NCI-H2107 treated with DMSO at 0.1 percent for 48 hours (cell line): ENCODE results near the gene SIL1.
A peak's percentile ranks its signal among the peaks of the same experiment; 100 is the strongest.
"Not testable (repeated sequence)": the region's sequence is repeated elsewhere in the genome, so short reads cannot be mapped to it uniquely, and the experiment has no call there.

Experiments used
- DNase-seq: peaks from one replicate; lab custom pipeline; 2025; ENCODE audit not compliant: unreplicated experiment; lab: John Stamatoyannopoulos, UW

Gene SIL1

GRCh38 chr5:139197710-139198669 lies at the start of gene SIL1:
Gene SIL1, minus strand, starts transcription at chr5:139198368. Its CDS starts 70,525 bp downstream, at chr5:139127843.
- DNase-seq = peak; percentile 58

GRCh38 chr5:139246394-139246793 lies 48.2 kb upstream of the SIL1 start:
- DNase-seq = no peak

GRCh38 chr5:139245637-139246339 lies 47.6 kb upstream of the SIL1 start:
- DNase-seq = no peak

GRCh38 chr5:139243425-139243970 lies 45.3 kb upstream of the SIL1 start:
- DNase-seq = no peak

GRCh38 chr5:139241139-139241538 lies 43.0 kb upstream of the SIL1 start:
- DNase-seq = no peak

- no peak for DNase-seq
Observed at GRCh38 chr5:139236479-139236878, 38.3 kb upstream of the SIL1 start.

GRCh38 chr5:139232147-139232724 lies 34.1 kb upstream of the SIL1 start:
- DNase-seq = no peak

GRCh38 chr5:139228201-139228803 lies 30.1 kb upstream of the SIL1 start:
- DNase-seq = no peak

- DNase-seq = no peak
Observed at GRCh38 chr5:139226131-139226530, 28.0 kb upstream of the SIL1 start.

GRCh38 chr5:139223481-139223880 lies 25.3 kb upstream of the SIL1 start:
- no peak for DNase-seq

- DNase-seq = peak; percentile 54
Observed at GRCh38 chr5:139222346-139222745, 24.2 kb upstream of the SIL1 start.

GRCh38 chr5:139218038-139218437 lies 19.9 kb upstream of the SIL1 start:
- not testable (repeated sequence) for DNase-seq

- no peak for DNase-seq
Observed at GRCh38 chr5:139215107-139215975, 17.2 kb upstream of the SIL1 start.

GRCh38 chr5:139214646-139215045 lies 16.5 kb upstream of the SIL1 start:
- DNase-seq = no peak

GRCh38 chr5:139212906-139213305 lies 14.7 kb upstream of the SIL1 start:
- DNase-seq = no peak

- DNase-seq = no peak
Observed at GRCh38 chr5:139212486-139212885, 14.3 kb upstream of the SIL1 start.

- DNase-seq = peak; percentile 21
Observed at GRCh38 chr5:139210585-139210984, 12.4 kb upstream of the SIL1 start.

GRCh38 chr5:139207297-139208000 lies 9.3 kb upstream of the SIL1 start:
- peak; percentile 11 for DNase-seq

- no peak for DNase-seq
Observed at GRCh38 chr5:139205586-139205985, 7.4 kb upstream of the SIL1 start.
